IMR-90 (cell line): ENCODE measurements around the gene NT5DC1.

Experiments
- MXI1 ChIP-seq: IDR thresholded peaks from 2 replicates; pipeline ENCODE4 v1.6.1; 2012; ENCODE audit warnings: low read depth, mild to moderate bottlenecking, low read length, moderate library complexity, borderline replicate concordance
- POLR2A ChIP-seq: IDR thresholded peaks from 2 replicates; pipeline ENCODE4 v1.6.1; 2012; ENCODE audit warnings: mild to moderate bottlenecking, low read depth, low read length
- USF2 ChIP-seq: fragments of 150-350 bp; IDR thresholded peaks from 2 replicates; pipeline ENCODE4 v1.6.1; 2017; ENCODE audit warnings: mild to moderate bottlenecking, antibody characterized with exemption, low read length, low read depth

DNA sequence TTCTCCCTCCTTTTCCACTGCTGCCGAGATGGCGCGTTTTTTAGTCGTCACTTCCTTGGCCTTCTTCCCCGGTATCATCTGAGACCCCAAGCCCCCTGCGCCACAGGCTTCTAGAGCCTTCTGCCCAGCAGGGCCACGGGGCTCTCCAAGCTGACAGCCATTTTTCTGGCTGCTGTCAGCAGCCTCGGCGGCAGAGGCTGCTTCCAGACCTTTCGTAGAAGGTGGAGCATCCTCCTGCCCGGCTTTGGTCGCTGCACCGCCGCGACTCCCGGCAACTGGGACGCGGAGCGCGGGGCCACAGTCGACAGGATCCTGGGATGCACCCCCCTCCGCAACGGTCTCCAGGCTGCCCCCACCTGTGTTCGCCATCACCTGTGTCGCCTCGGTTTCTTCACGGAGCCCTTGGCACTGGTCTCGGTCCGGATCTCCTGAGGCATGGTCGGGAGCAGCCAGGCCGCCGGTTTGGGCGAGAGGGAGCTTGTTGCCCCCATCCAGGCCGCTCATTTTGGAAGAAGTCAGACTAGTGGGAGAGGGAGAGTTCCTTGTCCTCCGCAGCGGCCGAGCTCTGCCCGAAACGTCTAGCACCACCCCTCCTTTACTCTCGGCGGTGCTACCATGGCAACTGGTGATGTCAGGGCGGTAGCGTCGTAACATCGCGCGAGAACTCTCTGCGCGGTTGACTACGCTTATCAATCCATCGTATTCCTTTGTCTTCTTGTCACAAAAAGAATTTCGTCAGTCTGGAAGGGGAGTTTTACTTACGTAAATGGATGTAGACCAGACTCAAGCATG, 153.0 kb downstream of the NT5DC1 start, which contains the start of gene TSPYL4:
- TF ChIP-seq POLR2A (peak; percentile 88), MXI1 (peak; percentile 43; the same call in 1 of the 2 replicates), USF2 (no peak)
